GM18508 (cell line): Measurements from ENCODE around the gene CACNG4.
"Not testable (repeated sequence)": the region's sequence is repeated elsewhere in the genome, so short reads cannot be mapped to it uniquely, and the experiment has no call there.

Experiments used
- ATAC-seq: cut with Tn5 transposase; IDR thresholded peaks from one replicate; pipeline ENCODE4 v1.9.1; 2021; ENCODE audit warnings: moderate number of reproducible peaks; ENCODE audit not compliant: insufficient read depth, unreplicated experiment

The CACNG4 gene

DNA sequence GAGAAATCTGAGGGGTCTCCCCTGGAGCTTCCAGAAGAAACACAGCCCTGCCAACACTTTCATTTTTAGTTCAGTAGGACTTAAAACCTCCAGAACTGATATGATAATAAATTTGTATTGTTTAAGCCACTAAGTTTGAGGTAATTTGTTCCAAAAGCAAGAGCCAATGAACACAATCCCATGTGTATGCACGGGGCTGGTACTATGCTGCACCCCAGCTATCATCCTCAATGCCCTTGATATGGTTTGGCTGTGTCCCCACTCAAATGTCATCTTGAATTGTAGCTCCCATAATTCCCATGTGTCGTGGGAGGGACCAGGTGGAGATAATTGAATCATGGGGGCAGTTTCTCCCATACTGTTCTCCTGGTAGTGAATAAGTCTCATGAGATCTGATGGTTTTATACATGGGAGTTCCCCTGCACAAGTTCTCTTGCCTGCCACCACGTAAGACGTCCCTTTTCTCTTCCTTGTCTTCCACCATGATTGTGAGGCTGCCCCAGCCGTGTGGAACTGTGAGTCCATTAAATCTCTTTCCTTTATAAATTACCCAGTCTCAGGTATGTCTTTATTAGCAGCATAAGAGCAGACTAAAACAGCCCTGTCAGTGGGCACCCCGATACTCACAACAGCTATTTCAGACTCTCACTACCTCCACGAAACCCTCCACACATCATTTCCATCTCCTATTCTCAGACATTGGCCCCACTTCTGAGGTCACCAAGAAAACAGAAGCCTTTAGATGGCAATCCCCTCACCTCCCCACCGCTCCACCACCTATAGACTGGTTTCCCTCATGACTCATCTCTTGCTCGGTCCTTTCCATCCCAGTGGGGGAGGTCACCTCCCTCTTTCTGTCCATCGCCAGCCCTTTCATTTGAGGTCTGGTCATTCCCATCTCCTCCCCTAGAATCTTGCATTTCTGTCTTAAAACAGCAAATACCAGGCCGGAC, 70.9 kb downstream of the CACNG4 start:
- ATAC-seq = peak; percentile 60

DNA sequence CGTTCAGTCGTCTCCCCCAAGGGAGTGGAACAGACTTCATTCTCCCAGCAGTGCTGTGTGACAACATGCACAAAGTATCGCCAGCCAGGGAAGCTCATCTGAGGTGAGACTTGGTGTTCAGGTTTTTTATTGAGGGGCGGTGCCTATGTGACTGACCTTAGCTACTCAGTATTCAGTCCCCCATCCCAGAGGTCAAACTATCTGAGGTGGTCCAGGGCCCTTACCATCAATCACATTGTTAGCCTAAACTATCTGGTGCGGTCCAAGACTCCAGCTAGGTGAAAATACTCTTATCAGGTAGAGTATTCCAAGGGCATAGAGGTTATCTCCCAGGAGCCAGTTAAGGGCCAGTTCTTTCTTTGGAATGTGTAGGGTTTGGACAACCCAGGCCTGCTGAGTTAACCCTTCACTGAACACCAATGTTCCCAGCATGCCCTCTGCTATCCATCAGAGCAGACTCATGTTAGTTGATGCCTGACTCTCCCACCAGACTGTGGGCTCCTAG, 74.4 kb downstream of the CACNG4 start:
- no peak for ATAC-seq

DNA sequence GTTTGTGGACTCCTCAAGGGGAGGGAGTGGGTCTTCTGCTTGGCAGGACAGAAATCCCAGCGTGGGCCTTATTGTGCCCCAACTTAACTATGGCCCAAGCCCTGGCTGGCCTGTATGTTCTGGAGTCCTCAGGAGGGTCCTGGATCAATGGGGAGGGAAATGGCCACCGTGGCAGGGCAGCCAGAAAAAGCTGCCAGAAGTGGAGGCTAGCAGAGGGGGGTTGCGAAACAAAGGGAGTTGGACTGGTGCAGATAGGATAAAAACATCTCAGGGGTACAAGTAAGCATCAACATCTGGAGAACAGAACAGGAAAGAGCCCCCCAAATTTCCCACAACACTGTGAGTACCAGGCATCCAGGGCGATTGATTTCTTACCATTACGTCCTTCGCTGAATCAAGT, 76.1 kb downstream of the CACNG4 start:
- no peak for ATAC-seq

DNA sequence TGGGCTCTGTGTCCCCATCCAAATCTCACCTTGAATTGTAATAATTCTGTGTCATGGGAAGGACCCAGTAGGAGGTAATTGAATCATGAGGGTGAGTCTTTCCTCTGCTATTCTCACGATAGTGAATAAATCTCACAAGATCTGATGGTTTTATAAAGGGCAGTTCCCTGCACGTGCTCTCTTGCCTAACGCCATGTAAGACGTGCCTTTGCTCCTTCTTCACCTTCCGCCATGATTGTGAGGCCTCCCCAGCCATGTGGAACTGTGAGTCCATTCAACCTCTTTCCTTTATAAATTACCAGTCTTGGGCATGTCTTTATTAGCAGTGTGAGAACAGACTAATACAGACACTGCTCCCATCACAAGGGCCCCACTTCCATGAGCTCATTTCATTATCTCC, 76.6 kb downstream of the CACNG4 start:
- not testable (repeated sequence) for ATAC-seq

DNA sequence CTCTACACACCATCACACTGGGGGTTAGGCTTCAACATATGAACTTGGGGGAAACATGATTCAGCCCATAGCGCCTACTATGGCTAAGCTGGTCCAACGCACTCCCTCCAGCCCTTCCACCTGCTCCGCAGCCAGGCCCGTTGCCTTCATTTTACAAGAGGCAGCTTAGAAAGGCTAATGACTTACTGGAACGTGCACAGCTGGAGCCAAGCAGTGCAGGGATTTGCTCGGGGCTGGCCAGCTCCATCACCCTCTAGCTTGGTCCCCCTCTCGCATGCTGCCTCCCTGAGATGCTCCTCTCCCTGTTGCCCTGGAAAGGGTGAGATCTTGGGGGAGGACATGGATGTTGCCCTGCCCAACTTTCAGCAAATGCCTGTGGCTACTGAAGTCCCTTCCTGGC, 77.0 kb downstream of the CACNG4 start:
- no peak for ATAC-seq

DNA sequence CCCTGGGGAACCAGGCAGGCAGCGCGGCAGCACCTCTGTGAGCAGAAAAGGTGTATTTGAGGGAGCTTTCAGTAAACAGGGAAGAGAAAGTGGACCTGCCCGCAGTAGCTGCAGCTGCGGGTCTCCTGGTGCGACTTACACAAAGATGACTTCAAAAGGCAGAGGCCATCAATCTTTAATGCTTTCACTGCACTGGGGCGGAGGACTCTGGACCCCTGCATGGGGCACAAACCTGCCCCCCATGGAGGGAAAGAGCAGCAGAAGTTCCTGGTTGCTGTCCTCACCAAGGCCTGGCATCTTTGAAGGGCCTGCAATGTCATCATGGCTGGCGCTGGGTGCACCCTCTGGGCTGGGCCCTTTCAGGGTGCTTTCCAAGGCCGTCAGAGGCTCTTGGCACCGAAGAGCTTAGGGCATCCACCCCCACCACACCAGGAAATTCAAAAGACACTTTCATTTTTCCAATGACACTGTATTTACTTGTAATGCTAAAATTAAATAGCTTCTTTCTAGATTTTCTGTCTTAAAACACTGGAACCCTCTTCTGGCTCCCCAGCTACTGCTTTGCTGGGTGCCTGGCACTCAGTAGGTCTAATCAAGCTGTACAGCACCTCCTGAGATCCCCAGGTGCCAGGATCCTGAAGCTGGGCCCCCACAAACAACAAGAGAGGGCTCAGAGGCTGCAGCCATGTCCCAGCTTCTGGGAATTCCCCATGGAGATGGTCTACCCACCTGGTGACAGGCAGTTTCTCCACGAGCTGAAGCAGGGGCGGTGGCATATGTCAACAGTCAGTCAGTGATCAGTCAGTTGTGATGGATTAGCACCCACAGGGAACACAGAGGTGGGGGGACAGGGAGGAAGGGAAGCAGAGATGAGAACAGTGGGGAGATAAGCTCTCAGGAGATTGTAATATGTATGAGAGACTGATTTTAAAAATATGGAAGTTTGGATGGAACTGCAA, 77.7 kb downstream of the CACNG4 start:
- ATAC-seq = no peak

DNA sequence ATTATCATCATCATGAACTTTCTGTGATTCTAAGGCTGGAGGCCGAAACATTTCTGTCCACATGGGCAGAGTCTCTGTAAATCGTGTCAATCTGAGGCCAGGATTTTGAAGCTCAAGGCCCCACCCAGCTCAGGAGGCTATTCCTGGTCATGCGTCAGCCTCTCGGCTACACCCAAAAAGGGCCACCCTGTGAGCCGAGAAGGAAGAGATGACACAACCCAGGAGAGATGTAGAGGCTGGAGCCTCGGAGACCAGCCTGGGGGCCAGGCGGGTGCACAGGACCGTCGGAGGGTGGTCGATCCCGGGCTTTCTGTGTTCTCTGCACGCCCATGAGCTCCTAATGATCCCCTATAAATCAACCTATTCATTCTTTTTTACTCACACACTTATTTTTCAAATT, 78.8 kb downstream of the CACNG4 start:
- ATAC-seq = no peak

DNA sequence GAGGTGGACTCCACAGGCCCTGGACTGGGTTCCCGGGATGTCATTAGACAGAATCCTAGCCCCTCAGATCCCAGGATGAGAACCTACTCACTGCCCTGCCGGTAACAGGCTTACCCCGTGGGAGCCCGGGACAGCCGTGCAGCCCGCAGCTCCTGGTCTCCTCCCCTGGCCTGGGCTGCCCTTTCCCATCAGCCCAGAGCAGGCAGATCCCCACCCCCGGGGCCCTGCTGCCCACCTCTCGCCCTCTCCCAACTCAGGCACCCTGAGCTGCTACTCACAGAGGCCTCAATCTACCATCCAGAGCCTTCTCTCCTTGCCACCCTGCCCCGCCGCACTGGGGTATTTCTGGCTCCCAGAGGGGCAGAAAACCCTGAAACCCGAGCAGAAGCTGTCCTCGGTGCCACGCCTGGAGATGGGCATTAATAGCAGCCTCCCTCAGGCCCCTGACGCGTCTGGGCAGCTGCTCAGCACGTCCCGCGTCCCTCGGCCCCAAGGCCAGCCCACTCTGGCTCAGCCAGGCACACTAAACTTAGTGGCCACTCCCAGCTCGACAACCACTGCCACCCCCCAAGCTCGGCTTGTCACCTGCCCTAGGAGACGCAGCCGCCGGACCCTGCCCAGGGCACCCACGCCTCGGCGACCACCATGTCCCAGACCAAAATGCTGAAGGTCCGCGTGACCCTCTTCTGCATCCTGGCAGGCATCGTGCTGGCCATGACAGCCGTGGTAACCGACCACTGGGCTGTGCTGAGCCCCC, 79.7 kb downstream of the CACNG4 start, which contains the start of gene CACNG1:
Gene CACNG1 (plus strand): TSS at position 539 of the 757 bp plus-strand sequence. CDS start 107 bp downstream, at position 646.
- no peak for ATAC-seq

DNA sequence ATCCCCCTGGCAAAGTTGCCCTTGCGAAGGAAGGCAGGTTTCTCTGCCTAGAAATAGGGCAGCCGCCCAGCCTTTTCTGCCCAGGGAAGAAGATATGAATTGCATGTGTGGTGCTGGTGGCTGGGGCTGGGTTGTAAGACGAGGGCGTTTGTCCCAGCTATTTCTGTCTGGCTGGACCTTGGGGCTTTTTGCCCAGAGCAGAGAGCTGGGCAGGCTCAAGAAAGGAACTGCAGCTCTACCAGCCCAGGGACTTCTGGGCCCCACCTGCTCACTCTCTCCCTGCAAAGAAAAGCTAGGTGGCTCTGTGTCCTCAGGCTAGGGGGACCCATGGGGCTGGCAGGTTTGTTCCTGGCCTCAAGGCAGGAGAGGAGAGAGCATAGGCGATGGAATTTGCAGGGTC, 80.4 kb downstream of the CACNG4 start:
- ATAC-seq = no peak

DNA sequence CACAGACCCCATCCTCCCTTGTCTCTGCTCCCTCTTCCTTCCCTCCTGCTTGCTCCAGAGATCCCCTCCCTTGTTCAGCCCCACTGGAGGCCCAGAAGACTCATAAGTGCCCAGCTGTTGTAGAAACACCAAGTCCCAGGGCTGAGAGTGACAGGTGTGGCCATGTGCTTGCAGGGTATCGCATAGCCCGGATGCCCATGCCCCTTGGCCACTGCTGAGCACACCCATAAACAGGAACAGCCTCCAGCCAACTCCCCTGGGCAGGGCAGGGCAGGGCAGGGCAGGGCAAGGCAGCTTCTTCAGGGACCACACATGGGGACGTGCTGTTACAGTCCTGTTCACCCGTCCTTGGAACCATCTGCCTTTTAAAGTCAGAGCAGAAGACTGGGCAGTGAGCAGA, 81.9 kb downstream of the CACNG4 start:
- no peak for ATAC-seq

DNA sequence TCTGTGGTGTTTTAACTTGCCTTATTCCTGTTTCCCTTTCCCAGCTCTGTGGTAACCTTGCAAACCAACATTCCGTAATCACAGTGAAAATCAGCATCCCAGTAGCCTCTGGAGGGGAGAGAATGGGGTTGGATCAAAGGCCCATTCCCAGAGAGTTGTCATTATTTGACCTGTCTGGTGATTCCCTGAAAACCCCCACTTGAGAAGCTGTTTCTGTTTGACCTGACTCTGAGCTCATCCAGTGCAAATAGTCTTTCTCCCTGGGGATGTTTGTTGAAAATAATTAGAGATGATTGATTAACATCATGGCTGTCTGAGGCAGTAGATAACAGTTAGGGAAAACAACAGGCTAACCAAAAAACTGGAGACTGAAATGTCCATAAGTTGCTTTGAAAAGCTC, 82.9 kb downstream of the CACNG4 start:
- no peak for ATAC-seq

DNA sequence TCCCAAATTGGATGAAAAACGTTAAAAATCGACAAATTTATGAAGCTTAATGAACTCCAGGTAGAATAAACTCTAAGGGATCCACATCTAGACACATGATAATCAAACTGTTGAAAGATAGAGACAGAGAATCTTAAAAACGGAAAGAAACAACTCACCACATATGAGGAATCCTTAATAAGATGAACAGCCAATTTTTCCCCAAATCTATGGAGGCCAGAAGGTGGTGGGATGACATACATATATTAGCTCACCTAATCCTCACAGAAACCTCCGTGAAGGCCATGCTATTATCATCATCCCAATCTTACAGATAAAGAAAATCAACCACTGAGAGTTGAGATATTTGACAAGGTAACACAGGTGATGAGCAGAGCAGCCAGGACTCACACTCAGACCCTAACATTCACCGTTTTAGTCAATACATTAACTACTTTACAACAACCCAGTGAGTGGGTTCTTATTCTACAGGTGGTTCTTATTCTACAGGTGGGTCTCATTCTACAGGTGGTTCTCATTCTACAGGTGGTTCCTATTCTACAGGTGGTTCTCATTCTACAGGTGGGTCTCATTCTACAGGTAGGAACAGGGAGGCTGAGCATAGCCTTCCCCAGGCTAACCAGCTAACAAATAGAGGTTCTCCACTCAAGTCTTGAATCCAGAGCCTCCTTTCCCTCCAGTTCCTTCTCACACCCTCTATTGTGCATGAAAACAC, 84.7 kb downstream of the CACNG4 start:
- no peak for ATAC-seq

DNA sequence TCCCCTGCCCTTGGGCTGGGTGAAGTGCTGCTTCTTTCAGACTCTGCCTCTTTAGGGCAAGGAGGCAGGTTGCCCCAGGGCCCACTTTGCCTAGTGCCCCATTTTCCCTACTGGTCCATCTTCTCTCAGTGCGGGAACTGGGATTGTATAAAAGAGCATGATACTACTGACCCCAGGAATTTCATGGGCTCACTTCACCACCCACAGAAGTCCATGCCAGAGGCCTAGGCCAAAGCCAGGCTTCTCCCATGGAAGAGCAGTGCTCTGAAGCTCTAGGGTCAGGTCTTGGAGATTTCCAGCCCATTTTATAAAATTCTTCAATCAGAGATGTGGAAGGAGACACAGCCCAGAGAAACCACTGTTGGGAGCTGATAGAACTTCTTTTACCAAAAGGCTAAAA, 85.6 kb downstream of the CACNG4 start:
- no peak for ATAC-seq

DNA sequence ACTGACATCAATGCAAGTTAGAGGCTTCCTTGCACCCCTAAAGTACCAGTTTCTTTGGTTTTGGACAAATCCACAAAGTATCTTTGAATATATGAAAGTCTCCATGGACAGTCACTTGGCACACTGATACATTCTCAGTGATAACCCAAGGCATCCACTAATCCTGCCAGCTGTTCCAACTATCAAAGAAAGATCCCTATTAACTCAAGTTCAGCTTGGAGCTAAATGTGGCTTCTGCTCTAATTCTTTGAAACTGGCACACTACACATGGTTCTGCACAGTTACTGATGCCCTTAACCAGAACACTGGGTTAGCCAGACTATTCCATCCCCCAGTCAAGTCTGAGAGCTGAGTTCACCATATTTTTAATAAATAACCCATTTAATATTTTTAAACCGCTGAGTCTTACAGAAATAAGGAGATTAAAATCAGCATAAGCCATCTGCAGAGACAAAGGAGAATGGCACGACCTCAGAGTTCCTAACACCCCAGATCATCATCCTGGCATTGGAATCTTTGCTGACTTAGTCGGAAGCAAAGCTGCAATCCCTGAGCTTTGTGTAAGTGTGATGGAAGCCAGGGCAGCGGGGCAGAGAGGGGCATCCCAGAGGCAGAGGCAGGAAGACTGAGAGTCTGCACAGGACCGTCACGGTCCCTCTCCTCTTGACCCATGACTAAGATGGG, 86.1 kb downstream of the CACNG4 start:
- ATAC-seq = no peak

DNA sequence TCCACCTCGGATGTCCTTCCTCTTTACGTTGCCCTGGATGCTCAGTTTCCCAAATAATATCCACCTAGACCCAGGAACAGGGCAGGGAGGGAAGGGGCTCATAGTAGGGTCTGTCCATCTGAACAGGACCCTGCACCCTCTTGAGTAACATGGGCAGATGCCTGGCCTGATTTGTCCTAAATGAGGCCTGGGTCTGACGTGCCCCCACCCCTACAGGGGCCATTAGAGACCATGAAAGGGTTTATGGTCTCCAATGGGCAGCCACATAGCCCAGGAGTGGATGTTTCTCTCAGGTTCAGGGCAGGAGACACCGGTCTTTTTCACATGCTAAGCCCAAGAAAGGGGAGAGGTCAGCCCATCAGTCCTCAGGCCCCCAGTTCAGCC, 86.6 kb downstream of the CACNG4 start:
- ATAC-seq = no peak

DNA sequence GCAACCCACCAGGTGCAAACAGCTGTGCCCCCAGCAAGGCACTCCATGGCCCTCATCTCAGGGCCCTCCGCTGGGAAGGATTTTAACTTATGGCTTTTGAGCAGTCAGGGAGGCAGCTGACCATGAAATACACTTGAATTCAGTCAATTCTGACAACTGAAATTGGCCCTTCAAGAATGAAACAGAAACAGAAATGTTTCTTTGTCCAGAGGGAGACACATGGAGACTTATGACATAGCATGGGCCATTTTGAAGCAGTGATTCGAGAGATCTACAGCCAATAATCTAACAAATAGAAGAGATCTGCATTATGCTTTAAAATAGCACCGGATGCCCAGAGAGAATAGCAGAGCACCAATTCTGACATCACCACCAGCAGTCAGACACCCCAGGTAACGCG, 87.3 kb downstream of the CACNG4 start:
- ATAC-seq = no peak

DNA sequence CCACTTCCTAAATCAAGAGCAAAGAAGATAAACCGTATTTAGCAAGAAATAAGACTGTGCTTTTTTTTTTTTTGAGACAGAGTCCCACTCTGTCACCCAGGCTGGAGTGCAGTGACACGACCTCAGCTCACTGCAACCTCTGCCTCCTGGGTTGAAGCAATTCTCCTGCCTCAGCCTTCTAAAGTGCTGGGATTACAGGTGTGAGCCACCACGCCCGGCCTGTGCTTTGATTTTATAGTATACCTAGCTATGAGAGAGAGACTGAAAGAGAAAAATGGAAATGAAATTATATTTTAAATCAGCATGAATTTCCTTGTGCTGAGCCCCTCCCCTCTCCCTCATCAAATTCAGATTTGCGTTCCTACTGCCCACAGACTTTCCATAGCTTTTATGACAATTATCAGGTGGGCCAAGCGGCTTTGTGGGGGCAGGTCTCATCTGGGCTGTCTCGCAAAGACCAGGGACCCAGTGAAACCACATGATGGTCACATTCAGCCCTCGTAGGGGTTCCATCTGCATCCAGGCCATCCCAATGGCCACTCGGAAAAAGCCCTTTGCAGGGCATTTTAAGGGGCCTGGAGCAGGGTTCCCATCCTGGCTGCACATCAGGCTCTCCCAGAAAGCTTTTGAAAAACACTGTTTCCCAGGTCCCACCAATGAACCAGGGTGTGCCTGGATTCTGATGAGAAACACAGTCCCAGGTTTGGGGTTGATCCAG, 88.4 kb downstream of the CACNG4 start:
- no peak for ATAC-seq

DNA sequence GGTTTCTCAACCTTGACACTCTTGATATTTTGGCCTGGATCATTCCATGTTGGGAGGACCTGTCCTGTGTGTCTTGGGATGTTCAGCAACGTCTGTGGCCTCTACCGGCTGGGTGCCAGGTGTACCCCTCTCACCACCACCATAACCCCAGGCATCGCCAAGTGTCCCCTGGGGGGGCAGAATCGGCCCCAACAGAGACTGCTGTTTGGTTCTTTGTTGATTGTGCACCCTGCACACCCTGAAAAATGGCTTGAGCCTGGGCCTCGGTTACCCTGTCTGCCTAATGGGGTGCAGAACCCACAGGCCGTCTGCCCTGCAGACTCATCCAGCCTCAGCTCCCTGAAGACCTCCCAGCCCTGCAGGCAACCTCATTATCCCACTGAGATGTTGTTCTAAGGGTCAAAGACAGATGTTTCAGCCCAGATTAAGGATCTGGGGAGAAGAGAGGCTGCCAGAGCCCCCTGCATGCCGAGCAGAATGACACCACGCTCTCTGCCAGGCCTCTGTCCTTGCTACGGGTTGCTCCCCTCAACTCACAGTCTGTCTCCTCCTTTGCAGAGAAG, 89.0 kb downstream of the CACNG4 start:
- ATAC-seq = no peak
